Smooth muscle cell (in vitro differentiated cells): ENCODE results near the gene SLC39A2. TPM values are rescaled to one million over a fixed set of nuclear protein-coding genes. Genes with fewer than 3 reads are reported as not detected.

Experiments used
- DNase-seq: peaks from one replicate; lab custom pipeline; 2025; ENCODE audit not compliant: unreplicated experiment; lab: John Stamatoyannopoulos, UW
- H2AFZ ChIP-seq: fragments of 200-600 bp; sonication (generic); 2 replicates; pipeline ENCODE4 v1.6.0; 2016; ENCODE audit warnings: antibody characterized with exemption, low read depth, mild to moderate bottlenecking
- H3F3A ChIP-seq: fragments of 200-600 bp; sonication (generic); 2 replicates; pipeline ENCODE4 v1.6.0; 2017; ENCODE audit warnings: antibody characterized with exemption, low read depth
- H3K27ac ChIP-seq: fragments of 200-600 bp; sonication (generic); 2 replicates; pipeline ENCODE4 v1.5.1; 2016; ENCODE audit warnings: low read depth, mild to moderate bottlenecking
- H3K27me3 ChIP-seq: fragments of 200-600 bp; sonication (generic); 2 replicates; pipeline ENCODE4 v1.6.1; 2016; ENCODE audit warnings: low read depth, mild to moderate bottlenecking
- H3K36me3 ChIP-seq: fragments of 200-600 bp; sonication (generic); 2 replicates; pipeline ENCODE4 v1.5.1; 2016; ENCODE audit warnings: low read depth
- H3K4me1 ChIP-seq: fragments of 200-600 bp; sonication (generic); 2 replicates; pipeline ENCODE4 v1.5.1; 2016; ENCODE audit warnings: low read depth
- H3K4me2 ChIP-seq: fragments of 200-600 bp; sonication (generic); 2 replicates; pipeline ENCODE4 v1.6.0; 2016; ENCODE audit warnings: mild to moderate bottlenecking
- H3K4me3 ChIP-seq: fragments of 200-600 bp; sonication (generic); 2 replicates; pipeline ENCODE4 v1.5.1; 2016; ENCODE audit warnings: mild to moderate bottlenecking
- H3K79me2 ChIP-seq: fragments of 200-600 bp; sonication (generic); 2 replicates; pipeline ENCODE4 v1.6.0; 2016; ENCODE audit warnings: low read depth, mild to moderate bottlenecking
- H3K9ac ChIP-seq: fragments of 200-600 bp; sonication (generic); 2 replicates; pipeline ENCODE4 v1.6.0; 2016; ENCODE audit warnings: low read depth
- H3K9me3 ChIP-seq: fragments of 200-600 bp; sonication (generic); replicated peaks from 2 replicates; pipeline ENCODE4 v1.5.1; 2016; ENCODE audit warnings: low read depth
- H4K20me1 ChIP-seq: fragments of 200-600 bp; sonication (generic); 2 replicates; pipeline ENCODE4 v1.6.0; 2016; ENCODE audit warnings: low read depth
- CTCF ChIP-seq: fragments of 200-600 bp; sonication (generic); IDR thresholded peaks from 2 replicates; pipeline ENCODE4 v1.5.1; 2017; ENCODE audit warnings: borderline replicate concordance, mild to moderate bottlenecking, antibody characterized with exemption; ENCODE audit not compliant: insufficient read depth, poor library complexity, severe bottlenecking
- WGBS: methylation state at CpG from one replicate; pipeline ENCODE4 v1.1.7; 2016; ENCODE audit warnings: low lambda C conversion rate; 5-methylcytosine and 5-hydroxymethylcytosine counted together
- polyA plus RNA-seq: library from polyadenylated mRNA; unstranded; fragments of >200 nt; fragmentation: Nextera tagmentation; extraction: Ambion mirVana; gene quantifications from 2 replicates; pipeline ENCODE4 v1.2.1, GENCODE V29; 2016
- total RNA-seq: library from RNA; depleted of rRNA; stranded (reverse); fragments of >200 nt; gene quantifications from 2 replicates; pipeline ENCODE4 v1.2.3, GENCODE V29; 2014

SLC39A2 gene
- total and polyA plus RNA-seq, 2 experiments from 2014 or later: 9.1 to 18.7 TPM

GRCh38 chr14:21032326-21033132 is 33.4 kb downstream of the SLC39A2 start:
- peaks cover 11% of the 10 kb centered on the region for H3F3A ChIP-seq
- H3K27me3 ChIP-seq: no peaks in the 10 kb centered on the region
- H4K20me1 ChIP-seq: no peaks in the 10 kb centered on the region
- TF ChIP-seq CTCF: no peak
- no peaks in the 10 kb centered on the region for H3K4me1 ChIP-seq
- H3K79me2 ChIP-seq: no peaks in the 10 kb centered on the region
- no peak overlapping the region for H3K4me2 ChIP-seq
- no peak for DNase-seq
- H3K36me3 ChIP-seq: no peaks in the 10 kb centered on the region
- H3K9ac ChIP-seq: no peak overlapping the region
- no peak overlapping the region for H2AFZ ChIP-seq
- H3K4me3 ChIP-seq: no peak overlapping the region
- no peaks in the 10 kb centered on the region for H3K9me3 ChIP-seq
- no peak overlapping the region for H3K27ac ChIP-seq
- WGBS: 90% methylated on average over 5 of the region's 5 CpGs

GRCh38 chr14:21033133-21033698 is 34.1 kb downstream of the SLC39A2 start:
- Histone ChIP-seq H3K27me3 (no peaks in the 10 kb centered on the region), H2AFZ (no peak overlapping the region), H3K4me1 (no peaks in the 10 kb centered on the region), H3K4me2 (no peak overlapping the region), H4K20me1 (no peaks in the 10 kb centered on the region), H3K9me3 (no peaks in the 10 kb centered on the region), H3K27ac (no peak overlapping the region), H3F3A (peaks cover 6% of the 10 kb centered on the region), H3K36me3 (no peaks in the 10 kb centered on the region), H3K4me3 (no peak overlapping the region), H3K79me2 (no peaks in the 10 kb centered on the region), H3K9ac (no peak overlapping the region)
- WGBS: 93% methylated on average over 4 of the region's 4 CpGs
- DNase-seq: no peak
- TF ChIP-seq CTCF: no peak

- Histone ChIP-seq H3K79me2 (no peaks in the 10 kb centered on the region), H3K27ac (no peak within 1 kb of the TSS), H3F3A (no peaks in the 10 kb centered on the region), H4K20me1 (no peaks in the 10 kb centered on the region), H3K9ac (no peak within 1 kb of the TSS), H3K4me2 (no peak within 1 kb of the TSS), H3K4me1 (peaks cover 4% of the 10 kb centered on the region), H3K9me3 (no peaks in the 10 kb centered on the region), H3K36me3 (no peaks in the 10 kb centered on the region), H2AFZ (no peak within 1 kb of the TSS), H3K27me3 (no peaks in the 10 kb centered on the region), H3K4me3 (no peak within 1 kb of the TSS)
- WGBS: 91% methylated on average over 5 of the region's 5 CpGs
- no peak for TF ChIP-seq CTCF
- DNase-seq: no peak
These were observed 35.6 kb downstream of the SLC39A2 start, which contains the start of gene RNASE13 for GRCh38 chr14:21034707-21035106. Gene RNASE13, minus strand, starts transcription at chr14:21034807. Its CDS starts 519 bp downstream, at chr14:21034288.
